HEK293 (cell line): Measurements from ENCODE around the gene ACTR8.

Experiments
- CTCF ChIA-PET: fragments of 350-600 bp; formaldehyde crosslinking; extraction: SDS; loops from one replicate; lab custom pipeline; 2021; ENCODE audit warnings: antibody characterized with exemption; lab: Yijun Ruan, JAX
- POLR2A ChIA-PET: fragments of 300-600 bp; formaldehyde crosslinking; extraction: SDS; loops from one replicate; lab custom pipeline; 2020; ENCODE audit warnings: antibody characterized with exemption, inconsistent platforms; lab: Yijun Ruan, JAX
- H3K27ac ChIP-seq: fragments of 200-500 bp; sonication (Bioruptor generic); 2 replicates; pipeline ENCODE4 v1.5.1; 2014; ENCODE audit warnings: low read depth, low read length, control low read depth, inconsistent platforms; ENCODE audit errors: extremely low read depth
- H3K36me3 ChIP-seq, 2 experiments: fragments of 200-500 bp in 1 of 2; sonication (Bioruptor generic) in 1 of 2; 1 replicate in 1 of 2; 2 replicates in 1 of 2; pipeline ENCODE4 v1.5.1; 2014 to 2017; ENCODE audit warnings: inconsistent platforms in 2 of 2, low read length in 2 of 2; ENCODE audit not compliant: control insufficient read depth in 2 of 2, insufficient read depth in 1 of 2
- H3K4me1 ChIP-seq: fragments of 200-500 bp; sonication (Bioruptor generic); 2 replicates; pipeline ENCODE4 v1.5.1; 2014; ENCODE audit warnings: mild to moderate bottlenecking, low read length, inconsistent platforms; ENCODE audit not compliant: control insufficient read depth, insufficient read depth
- H3K4me3 ChIP-seq: 2 replicates; pipeline ENCODE4 v1.5.1; 2011; ENCODE audit warnings: low read depth, mild to moderate bottlenecking, control low read depth, low read length, moderate library complexity
- H3K9me3 ChIP-seq: fragments of 200-500 bp; sonication (Bioruptor generic); 2 replicates; pipeline ENCODE4 v1.5.1; 2014; ENCODE audit warnings: low read depth, low read length, inconsistent platforms; ENCODE audit not compliant: control insufficient read depth, insufficient read depth
- GFI1B ChIP-seq: fragments of 450-650 bp; formaldehyde crosslinking; IDR thresholded peaks from 2 replicates; pipeline ENCODE4 v1.5.1; 2016; ENCODE audit warnings: missing biosample characterization, missing genetic modification characterization
- HIC1 ChIP-seq: fragments of 450-650 bp; formaldehyde crosslinking; IDR thresholded peaks from 2 replicates; pipeline ENCODE4 v1.5.1; 2016; ENCODE audit warnings: missing biosample characterization, missing genetic modification characterization
- INSM2 ChIP-seq: fragments of 450-650 bp; formaldehyde crosslinking; IDR thresholded peaks from 2 replicates; pipeline ENCODE4 v1.5.1; 2016; ENCODE audit warnings: missing biosample characterization, missing genetic modification characterization
- KLF1 ChIP-seq: fragments of 450-650 bp; formaldehyde crosslinking; IDR thresholded peaks from 2 replicates; pipeline ENCODE4 v1.5.1; 2016; ENCODE audit warnings: missing biosample characterization, missing genetic modification characterization
- TCF7L2 ChIP-seq: IDR thresholded peaks from 2 replicates; pipeline ENCODE4 v1.6.1; 2011; ENCODE audit warnings: low read depth, mild to moderate bottlenecking, inconsistent platforms, low read length, moderate library complexity, borderline replicate concordance
- ZBTB8A ChIP-seq: fragments of 450-650 bp; formaldehyde crosslinking; IDR thresholded peaks from 2 replicates; pipeline ENCODE4 v1.5.1; 2016; ENCODE audit warnings: missing biosample characterization, missing genetic modification characterization
- ZNF112 ChIP-seq: fragments of 450-650 bp; formaldehyde crosslinking; IDR thresholded peaks from 2 replicates; pipeline ENCODE4 v1.5.0; 2017; ENCODE audit warnings: missing biosample characterization, missing genetic modification characterization
- ZNF148 ChIP-seq: fragments of 450-650 bp; formaldehyde crosslinking; IDR thresholded peaks from 2 replicates; pipeline ENCODE4 v1.5.0; 2017; ENCODE audit warnings: missing biosample characterization, missing genetic modification characterization, borderline replicate concordance
- ZNF433 ChIP-seq: fragments of 450-650 bp; formaldehyde crosslinking; IDR thresholded peaks from 2 replicates; pipeline ENCODE4 v1.5.1; 2016; ENCODE audit warnings: missing biosample characterization, missing genetic modification characterization, low read depth
- ZNF513 ChIP-seq: fragments of 450-650 bp; IDR thresholded peaks from 2 replicates; pipeline ENCODE4 v1.5.1; 2018; ENCODE audit warnings: missing biosample characterization, missing genetic modification characterization
- ZNF558 ChIP-seq: fragments of 450-650 bp; formaldehyde crosslinking; IDR thresholded peaks from 2 replicates; pipeline ENCODE4 v1.5.1; 2016; ENCODE audit warnings: missing biosample characterization, missing genetic modification characterization
- ZNF624 ChIP-seq: fragments of 450-650 bp; formaldehyde crosslinking; IDR thresholded peaks from 2 replicates; pipeline ENCODE4 v1.5.1; 2017; ENCODE audit warnings: missing biosample characterization, missing genetic modification characterization
- ZNF670 ChIP-seq: fragments of 450-650 bp; formaldehyde crosslinking; IDR thresholded peaks from 2 replicates; pipeline ENCODE4 v1.5.1; 2016; ENCODE audit warnings: missing biosample characterization, missing genetic modification characterization, low read depth
- ZNF747 ChIP-seq: fragments of 450-650 bp; formaldehyde crosslinking; IDR thresholded peaks from 2 replicates; pipeline ENCODE4 v1.5.1; 2016; ENCODE audit warnings: missing biosample characterization, missing genetic modification characterization

ACTR8 gene

GRCh38 chr3:53919741-53920140, 37.8 kb upstream of the ACTR8 start:
- ChIA-PET CTCF (no interaction called here), POLR2A (interaction anchor here (0.6 kb wide), 1 partner anchor 280 kb away, joined by 6 read pairs; no protein-coding TSS in a partner anchor)
- Histone ChIP-seq H3K4me1 (no peaks in the 10 kb centered on the region), H3K9me3 (no peaks in the 10 kb centered on the region), H3K36me3 (no peaks in the 10 kb centered on the region), H3K4me3 (no peak overlapping the region), H3K27ac (no peak overlapping the region)
- no peak for TF ChIP-seq ZNF433 (tag by site-specific recombination)
- TF ChIP-seq ZNF558 (tag by site-specific recombination), result peak; percentile 96

GRCh38 chr3:53913401-53913800, 31.4 kb upstream of the ACTR8 start:
- POLR2A ChIA-PET, result no interaction called here
- Histone ChIP-seq H3K27ac (no peak overlapping the region), H3K36me3 (no peaks in the 10 kb centered on the region)
- TF ChIP-seq ZNF747 (tag by site-specific recombination) (no peak), TCF7L2 (no peak), ZNF513 (no peak), GFI1B (no peak), ZBTB8A (tag by site-specific recombination) (no peak)
- TF ChIP-seq, all 188 proteins: peak for 0
- no peaks in the 10 kb centered on the region for H3K4me1 ChIP-seq
- H3K4me3 ChIP-seq, result no peak overlapping the region
- H3K9me3 ChIP-seq, result no peaks in the 10 kb centered on the region
- CTCF ChIA-PET, result no interaction called here

- Histone ChIP-seq H3K9me3 (no peaks in the 10 kb centered on the region), H3K4me3 (no peak overlapping the region), H3K36me3 (no peaks in the 10 kb centered on the region), H3K4me1 (no peaks in the 10 kb centered on the region)
- POLR2A ChIA-PET, result no interaction called here
- TF ChIP-seq INSM2 (tag by site-specific recombination) (no peak), ZNF747 (tag by site-specific recombination) (no peak), ZNF112 (no peak), KLF1 (tag by site-specific recombination) (no peak), ZNF148 (no peak), HIC1 (tag by site-specific recombination) (no peak), ZNF670 (tag by site-specific recombination) (no peak), ZNF624 (no peak)
- TF ChIP-seq, all 188 proteins: peak for 0
- CTCF ChIA-PET, result no interaction called here
- H3K27ac ChIP-seq, result no peak overlapping the region
Measured at GRCh38 chr3:53902711-53903110, 20.8 kb upstream of the ACTR8 start.
